SU-DHL-6 (cell line): ENCODE data around the gene AP1S3.

ENCODE experiments used
- EZH2phosphoT487 ChIP-seq: fragments of 200-600 bp; sonication (generic), shearing (Covaris generic); conservative IDR thresholded peaks from 2 replicates; pipeline ENCODE4 v1.6.1; 2018; ENCODE audit warnings: mild to moderate bottlenecking, antibody characterized with exemption, low read length, moderate library complexity, mixed read lengths
- TF ChIP-seq, protein P1 (sequence below): fragments of 200-600 bp; sonication (generic); IDR thresholded peaks from one replicate; pipeline ENCODE4 v1.5.1; 2017; ENCODE audit warnings: antibody characterized with exemption, mild to moderate bottlenecking, low read length, moderate library complexity; ENCODE audit not compliant: insufficient read depth, poor library complexity, severe bottlenecking

DNA sequence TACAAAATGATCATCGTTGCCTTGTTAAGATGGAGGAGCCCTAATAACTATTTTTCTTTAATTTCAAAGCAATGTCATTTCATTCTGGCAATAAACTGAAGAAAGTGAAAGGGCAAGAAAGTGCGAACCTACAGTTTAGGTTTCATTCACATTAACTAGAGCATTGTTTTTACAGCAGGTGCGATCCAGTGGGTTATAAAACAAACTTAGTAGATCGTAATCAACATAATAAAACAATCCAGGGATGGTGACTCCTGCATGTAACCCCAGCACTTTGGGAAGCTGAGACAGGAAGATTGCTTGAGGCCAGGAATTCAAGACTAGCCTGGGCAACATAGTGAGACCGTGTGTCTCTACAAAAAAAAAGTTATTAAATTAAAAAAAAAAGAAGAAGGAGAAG lies 51.1 kb downstream of the AP1S3 start:
- TF ChIP-seq, protein P1, sequence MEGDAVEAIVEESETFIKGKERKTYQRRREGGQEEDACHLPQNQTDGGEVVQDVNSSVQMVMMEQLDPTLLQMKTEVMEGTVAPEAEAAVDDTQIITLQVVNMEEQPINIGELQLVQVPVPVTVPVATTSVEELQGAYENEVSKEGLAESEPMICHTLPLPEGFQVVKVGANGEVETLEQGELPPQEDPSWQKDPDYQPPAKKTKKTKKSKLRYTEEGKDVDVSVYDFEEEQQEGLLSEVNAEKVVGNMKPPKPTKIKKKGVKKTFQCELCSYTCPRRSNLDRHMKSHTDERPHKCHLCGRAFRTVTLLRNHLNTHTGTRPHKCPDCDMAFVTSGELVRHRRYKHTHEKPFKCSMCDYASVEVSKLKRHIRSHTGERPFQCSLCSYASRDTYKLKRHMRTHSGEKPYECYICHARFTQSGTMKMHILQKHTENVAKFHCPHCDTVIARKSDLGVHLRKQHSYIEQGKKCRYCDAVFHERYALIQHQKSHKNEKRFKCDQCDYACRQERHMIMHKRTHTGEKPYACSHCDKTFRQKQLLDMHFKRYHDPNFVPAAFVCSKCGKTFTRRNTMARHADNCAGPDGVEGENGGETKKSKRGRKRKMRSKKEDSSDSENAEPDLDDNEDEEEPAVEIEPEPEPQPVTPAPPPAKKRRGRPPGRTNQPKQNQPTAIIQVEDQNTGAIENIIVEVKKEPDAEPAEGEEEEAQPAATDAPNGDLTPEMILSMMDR, result no peak
- TF ChIP-seq EZH2phosphoT487, result no peak
